C4-2B (cell line): Measurements from ENCODE around the gene DPRX.

ENCODE experiments used
- H3K27ac ChIP-seq: fragments of 450-650 bp; 2 replicates; pipeline ENCODE4 v1.5.1; 2017
- CTCF ChIP-seq: fragments of 450-650 bp; conservative IDR thresholded peaks from 2 replicates; pipeline ENCODE4 v1.5.1; 2017; ENCODE audit warnings: mild to moderate bottlenecking
- ZFX ChIP-seq: fragments of 450-650 bp; IDR thresholded peaks from 2 replicates; pipeline ENCODE4 v1.6.1; 2017

Gene DPRX

GRCh38 chr19:53631949-53632407 is at the start of gene DPRX:
Gene DPRX, plus strand, starts transcription at chr19:53631999. Its CDS starts 108 bp downstream, at chr19:53632107.
- no peak within 1 kb of the TSS for H3K27ac ChIP-seq

GRCh38 chr19:53583181-53583580 is 48.6 kb upstream of the DPRX start:
- H3K27ac ChIP-seq: no peak overlapping the region
- TF ChIP-seq CTCF: no peak
- TF ChIP-seq ZFX: no peak

More at GRCh38 chr19:53631949-53632407, at the start of gene DPRX:
- no peak for TF ChIP-seq CTCF
- TF ChIP-seq ZFX: no peak

GRCh38 chr19:53586277-53586691 is 45.5 kb upstream of the DPRX start:
- TF ChIP-seq ZFX (no peak), CTCF (no peak)
- H3K27ac ChIP-seq: no peak overlapping the region

GRCh38 chr19:53594811-53595509 is 36.8 kb upstream of the DPRX start:
- TF ChIP-seq ZFX (no peak), CTCF (no peak)
- H3K27ac ChIP-seq: no peak overlapping the region

- TF ChIP-seq CTCF: no peak
- no peak for TF ChIP-seq ZFX
- no peak overlapping the region for H3K27ac ChIP-seq
These were observed 36.3 kb upstream of the DPRX start for GRCh38 chr19:53595510-53595867.

- H3K27ac ChIP-seq: no peak overlapping the region
These were observed 35.7 kb upstream of the DPRX start for GRCh38 chr19:53596056-53596455.

GRCh38 chr19:53597023-53597422 is 34.8 kb upstream of the DPRX start:
- no peak for TF ChIP-seq CTCF
- no peak for TF ChIP-seq ZFX
- no peak overlapping the region for H3K27ac ChIP-seq

More at GRCh38 chr19:53596056-53596455, 35.7 kb upstream of the DPRX start:
- TF ChIP-seq CTCF (no peak), ZFX (no peak)
